Measurements from ENCODE around the gene ICAM5.

DNA sequence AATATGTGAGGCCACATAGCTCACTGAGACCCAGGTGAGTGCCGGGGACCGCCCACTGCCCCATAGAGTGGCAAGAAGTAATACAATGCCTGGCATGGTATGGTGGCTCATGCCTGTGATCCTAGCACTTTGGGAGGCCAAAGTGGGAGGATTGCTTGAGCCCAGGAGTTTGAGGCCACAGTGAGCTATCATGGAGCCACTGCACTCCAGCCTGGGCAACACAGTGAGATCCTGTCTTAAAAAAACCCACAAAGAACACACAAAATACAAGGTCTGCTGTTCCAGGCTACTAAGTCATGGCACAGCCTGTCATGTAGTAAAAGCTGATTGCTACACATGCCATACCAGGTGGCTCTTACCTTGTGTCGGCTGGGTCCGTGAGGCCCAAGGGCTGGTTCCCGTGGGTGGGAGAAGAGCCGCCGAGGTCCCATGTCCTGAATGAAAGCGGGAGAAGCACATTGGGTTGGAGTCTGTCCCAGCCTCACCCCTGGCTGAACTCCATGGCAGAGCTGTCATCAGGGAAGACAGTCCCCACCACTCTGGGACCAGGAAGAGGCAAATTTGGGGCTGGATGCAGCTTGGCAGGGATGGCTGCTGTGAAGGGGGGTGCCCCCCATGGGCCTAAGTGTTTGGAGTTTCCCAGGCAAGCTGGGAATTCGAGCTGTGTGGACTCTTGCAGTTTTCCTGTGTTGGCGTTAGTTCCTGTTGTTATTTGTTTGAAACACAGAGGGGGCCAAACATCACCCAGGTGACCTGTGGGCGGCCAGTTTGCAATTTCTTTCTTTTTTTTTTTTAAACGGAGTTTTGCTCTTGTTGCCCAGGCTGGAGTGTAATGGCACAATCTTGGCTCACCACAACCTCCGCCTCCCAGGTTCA, 29.3 kb downstream of the ICAM5 start:
- TF ChIP-seq, protein P1, sequence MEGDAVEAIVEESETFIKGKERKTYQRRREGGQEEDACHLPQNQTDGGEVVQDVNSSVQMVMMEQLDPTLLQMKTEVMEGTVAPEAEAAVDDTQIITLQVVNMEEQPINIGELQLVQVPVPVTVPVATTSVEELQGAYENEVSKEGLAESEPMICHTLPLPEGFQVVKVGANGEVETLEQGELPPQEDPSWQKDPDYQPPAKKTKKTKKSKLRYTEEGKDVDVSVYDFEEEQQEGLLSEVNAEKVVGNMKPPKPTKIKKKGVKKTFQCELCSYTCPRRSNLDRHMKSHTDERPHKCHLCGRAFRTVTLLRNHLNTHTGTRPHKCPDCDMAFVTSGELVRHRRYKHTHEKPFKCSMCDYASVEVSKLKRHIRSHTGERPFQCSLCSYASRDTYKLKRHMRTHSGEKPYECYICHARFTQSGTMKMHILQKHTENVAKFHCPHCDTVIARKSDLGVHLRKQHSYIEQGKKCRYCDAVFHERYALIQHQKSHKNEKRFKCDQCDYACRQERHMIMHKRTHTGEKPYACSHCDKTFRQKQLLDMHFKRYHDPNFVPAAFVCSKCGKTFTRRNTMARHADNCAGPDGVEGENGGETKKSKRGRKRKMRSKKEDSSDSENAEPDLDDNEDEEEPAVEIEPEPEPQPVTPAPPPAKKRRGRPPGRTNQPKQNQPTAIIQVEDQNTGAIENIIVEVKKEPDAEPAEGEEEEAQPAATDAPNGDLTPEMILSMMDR (IDR thresholded peaks at IDR 0.05), result no peak
- no peak for TF ChIP-seq POLR2A (IDR thresholded peaks at IDR 0.05)

All from esophagus squamous epithelium (tissue), 4 donors.